Measurements from ENCODE around the gene BMP2K. TPM values are rescaled to one million over a fixed set of nuclear protein-coding genes. Genes with fewer than 3 reads are reported as not detected.

The BMP2K gene
- total and polyA plus RNA-seq, 4 donors = 4.4 to 138 (median 19.3) TPM

DNA sequence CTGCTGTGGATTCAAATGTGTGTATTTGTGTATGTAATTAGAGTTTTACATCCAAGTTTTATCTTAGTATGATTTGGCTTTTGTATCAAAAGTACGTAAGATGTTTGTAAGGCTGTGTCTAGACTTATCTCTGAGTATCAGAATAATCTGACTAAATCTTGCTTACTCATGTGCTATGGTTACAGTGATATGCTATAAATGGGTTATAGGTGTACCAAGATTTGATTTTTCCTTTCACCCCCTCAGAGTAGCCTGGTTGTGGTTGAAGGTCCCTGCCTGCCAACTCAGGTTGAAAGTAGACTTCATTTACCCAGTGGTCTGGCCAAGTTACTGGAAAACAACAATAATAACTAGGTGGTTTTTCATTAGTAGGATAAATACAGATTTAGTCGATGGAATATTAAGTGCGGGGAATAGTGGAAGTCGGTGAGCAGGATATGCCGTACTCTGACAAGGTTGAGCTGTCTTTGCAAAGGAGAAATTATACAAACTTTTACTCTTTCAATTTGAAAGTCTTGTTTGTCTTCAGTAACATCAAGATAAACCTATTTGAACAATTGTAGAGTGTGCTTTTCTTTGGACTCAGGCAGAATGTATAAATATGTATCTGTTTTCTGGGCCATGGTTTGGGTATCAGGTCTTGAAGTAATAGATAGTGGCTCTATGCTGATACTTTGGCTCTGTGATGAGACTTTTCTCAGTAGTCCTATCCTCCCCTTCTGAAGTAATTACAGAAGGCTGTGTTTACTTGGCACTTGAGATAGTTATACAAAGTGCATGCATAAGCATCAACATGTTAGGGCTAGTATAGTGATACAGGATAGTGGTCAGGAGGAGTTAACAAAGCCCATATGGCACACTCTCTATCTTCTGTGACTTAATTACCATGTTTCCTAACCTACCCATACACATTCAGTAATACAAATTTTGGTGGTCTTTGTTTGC is 23.7 kb downstream of the BMP2K start:
- 95% methylated on average over 5 of the region's 5 CpGs for WGBS
- peaks cover 0 to 3% (median 1%) of the 10 kb centered on the region in 4 donors for H3K4me1 ChIP-seq (ENCODE audit: control insufficient read depth in 4 of 4, insufficient read depth in 4 of 4, low read length in 3 of 4)
- H3K9ac ChIP-seq (ENCODE audit: low read depth in 1 of 2, low read length in 2 of 2) = no peak overlapping the region
- H3K27ac ChIP-seq (ENCODE audit: low read depth in 1 of 2, low read length in 2 of 2) = no peak overlapping the region
- no peaks in the 10 kb centered on the region for H3K36me3 ChIP-seq (ENCODE audit: control insufficient read depth in 4 of 4, insufficient read depth in 3 of 4, low read depth in 1 of 4, low read length in 3 of 4)
- no peak for TF ChIP-seq JUND (IDR thresholded peaks at IDR 0.05)
- H3K4me3 ChIP-seq (ENCODE audit: low read depth in 1 of 3, low read length in 3 of 3) = no peak overlapping the region
- H3K27me3 ChIP-seq (ENCODE audit: control insufficient read depth in 4 of 4, insufficient read depth in 4 of 4, low read length in 3 of 4) = no peaks in the 10 kb centered on the region
- DNase-seq (ENCODE audit: low spot score) = no peak
- H3K9me3 ChIP-seq (ENCODE audit: control insufficient read depth in 4 of 4, low read length in 3 of 4) = no peaks in the 10 kb centered on the region

DNA sequence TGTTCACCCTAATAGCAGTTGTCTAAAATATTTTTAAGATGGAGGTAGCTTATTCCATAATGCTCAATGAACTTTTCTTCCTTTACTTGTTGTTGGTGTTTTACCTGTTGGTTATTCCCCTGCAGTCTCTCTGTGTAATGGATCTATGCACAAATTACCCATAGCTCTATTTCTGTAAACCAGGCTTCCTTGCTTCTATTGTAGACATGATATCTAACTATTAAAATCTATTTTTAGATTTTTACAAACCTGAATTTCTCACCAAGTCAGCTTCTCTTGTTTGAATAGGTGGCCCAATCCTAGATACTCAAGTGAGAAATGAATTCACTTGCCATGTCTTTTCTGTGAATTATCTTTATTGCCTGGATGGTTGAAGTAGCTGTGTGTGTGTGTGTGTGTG is 24.8 kb downstream of the BMP2K start:
- H3K4me3 ChIP-seq (ENCODE audit: low read depth in 1 of 3, low read length in 3 of 3) = no peak overlapping the region
- no peak overlapping the region for H3K9ac ChIP-seq (ENCODE audit: low read depth in 1 of 2, low read length in 2 of 2)
- no peak for DNase-seq (ENCODE audit: low spot score)
- H3K27ac ChIP-seq (ENCODE audit: low read depth in 1 of 2, low read length in 2 of 2) = no peak overlapping the region
- H3K36me3 ChIP-seq (ENCODE audit: control insufficient read depth in 4 of 4, insufficient read depth in 3 of 4, low read depth in 1 of 4, low read length in 3 of 4) = no peaks in the 10 kb centered on the region
- peaks cover 0 to 3% (median 1%) of the 10 kb centered on the region in 4 donors for H3K4me1 ChIP-seq (ENCODE audit: control insufficient read depth in 4 of 4, insufficient read depth in 4 of 4, low read length in 3 of 4)
- H3K9me3 ChIP-seq (ENCODE audit: control insufficient read depth in 4 of 4, low read length in 3 of 4) = no peaks in the 10 kb centered on the region
- H3K27me3 ChIP-seq (ENCODE audit: control insufficient read depth in 4 of 4, insufficient read depth in 4 of 4, low read length in 3 of 4) = no peaks in the 10 kb centered on the region
- TF ChIP-seq FOXA1 (IDR thresholded peaks at IDR 0.05) = no peak
- TF ChIP-seq, protein P1, sequence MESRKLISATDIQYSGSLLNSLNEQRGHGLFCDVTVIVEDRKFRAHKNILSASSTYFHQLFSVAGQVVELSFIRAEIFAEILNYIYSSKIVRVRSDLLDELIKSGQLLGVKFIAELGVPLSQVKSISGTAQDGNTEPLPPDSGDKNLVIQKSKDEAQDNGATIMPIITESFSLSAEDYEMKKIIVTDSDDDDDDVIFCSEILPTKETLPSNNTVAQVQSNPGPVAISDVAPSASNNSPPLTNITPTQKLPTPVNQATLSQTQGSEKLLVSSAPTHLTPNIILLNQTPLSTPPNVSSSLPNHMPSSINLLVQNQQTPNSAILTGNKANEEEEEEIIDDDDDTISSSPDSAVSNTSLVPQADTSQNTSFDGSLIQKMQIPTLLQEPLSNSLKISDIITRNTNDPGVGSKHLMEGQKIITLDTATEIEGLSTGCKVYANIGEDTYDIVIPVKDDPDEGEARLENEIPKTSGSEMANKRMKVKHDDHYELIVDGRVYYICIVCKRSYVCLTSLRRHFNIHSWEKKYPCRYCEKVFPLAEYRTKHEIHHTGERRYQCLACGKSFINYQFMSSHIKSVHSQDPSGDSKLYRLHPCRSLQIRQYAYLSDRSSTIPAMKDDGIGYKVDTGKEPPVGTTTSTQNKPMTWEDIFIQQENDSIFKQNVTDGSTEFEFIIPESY (IDR thresholded peaks at IDR 0.05) = no peak
- TF ChIP-seq YY1 (IDR thresholded peaks at IDR 0.05) = no peak
- TF ChIP-seq TAF1 (conservative IDR thresholded peaks at IDR 0.05) = no peak
- TF ChIP-seq FOXA2 (IDR thresholded peaks at IDR 0.05) = no peak
- TF ChIP-seq SP1 (IDR thresholded peaks at IDR 0.05) = no peak
- no peak for TF ChIP-seq RXRA (IDR thresholded peaks at IDR 0.05)
- TF ChIP-seq MAX (IDR thresholded peaks at IDR 0.05) = no peak
- TF ChIP-seq, protein P2, sequence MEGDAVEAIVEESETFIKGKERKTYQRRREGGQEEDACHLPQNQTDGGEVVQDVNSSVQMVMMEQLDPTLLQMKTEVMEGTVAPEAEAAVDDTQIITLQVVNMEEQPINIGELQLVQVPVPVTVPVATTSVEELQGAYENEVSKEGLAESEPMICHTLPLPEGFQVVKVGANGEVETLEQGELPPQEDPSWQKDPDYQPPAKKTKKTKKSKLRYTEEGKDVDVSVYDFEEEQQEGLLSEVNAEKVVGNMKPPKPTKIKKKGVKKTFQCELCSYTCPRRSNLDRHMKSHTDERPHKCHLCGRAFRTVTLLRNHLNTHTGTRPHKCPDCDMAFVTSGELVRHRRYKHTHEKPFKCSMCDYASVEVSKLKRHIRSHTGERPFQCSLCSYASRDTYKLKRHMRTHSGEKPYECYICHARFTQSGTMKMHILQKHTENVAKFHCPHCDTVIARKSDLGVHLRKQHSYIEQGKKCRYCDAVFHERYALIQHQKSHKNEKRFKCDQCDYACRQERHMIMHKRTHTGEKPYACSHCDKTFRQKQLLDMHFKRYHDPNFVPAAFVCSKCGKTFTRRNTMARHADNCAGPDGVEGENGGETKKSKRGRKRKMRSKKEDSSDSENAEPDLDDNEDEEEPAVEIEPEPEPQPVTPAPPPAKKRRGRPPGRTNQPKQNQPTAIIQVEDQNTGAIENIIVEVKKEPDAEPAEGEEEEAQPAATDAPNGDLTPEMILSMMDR (IDR thresholded peaks at IDR 0.05; ENCODE audit: low read depth, low read length, missing input control) = no peak

- Histone ChIP-seq H3K27me3 (ENCODE audit: control insufficient read depth in 4 of 4, insufficient read depth in 4 of 4, low read length in 3 of 4) (no peaks in the 10 kb centered on the region), H3K4me1 (ENCODE audit: control insufficient read depth in 4 of 4, insufficient read depth in 4 of 4, low read length in 3 of 4) (peaks cover 0 to 4% (median 2%) of the 10 kb centered on the region in 4 donors), H3K36me3 (ENCODE audit: control insufficient read depth in 4 of 4, insufficient read depth in 3 of 4, low read depth in 1 of 4, low read length in 3 of 4) (no peaks in the 10 kb centered on the region), H3K4me3 (ENCODE audit: low read depth in 1 of 3, low read length in 3 of 3) (no peak overlapping the region), H3K9ac (ENCODE audit: low read depth in 1 of 2, low read length in 2 of 2) (no peak overlapping the region), H3K9me3 (ENCODE audit: control insufficient read depth in 4 of 4, low read length in 3 of 4) (peaks cover 0 to 2% (median 0%) of the 10 kb centered on the region in 4 donors), H3K27ac (ENCODE audit: low read depth in 1 of 2, low read length in 2 of 2) (no peak overlapping the region)
- DNase-seq (ENCODE audit: low spot score) = no peak
- 68% methylated on average over 1 of the region's 1 CpG for WGBS
- TF ChIP-seq HNF4A (conservative IDR thresholded peaks at IDR 0.05) (no peak), NR2F2 (IDR thresholded peaks at IDR 0.05) (no peak), FOXA1 (IDR thresholded peaks at IDR 0.05) (no peak), TAF1 (conservative IDR thresholded peaks at IDR 0.05) (no peak), SP1 (IDR thresholded peaks at IDR 0.05) (no peak), JUND (IDR thresholded peaks at IDR 0.05) (no peak), HNF4G (IDR thresholded peaks at IDR 0.05) (no peak), EGR1 (IDR thresholded peaks at IDR 0.05; ENCODE audit: low read depth in 2 of 2) (no peak), REST (IDR thresholded peaks at IDR 0.05) (no peak)
- TF ChIP-seq, protein P3, sequence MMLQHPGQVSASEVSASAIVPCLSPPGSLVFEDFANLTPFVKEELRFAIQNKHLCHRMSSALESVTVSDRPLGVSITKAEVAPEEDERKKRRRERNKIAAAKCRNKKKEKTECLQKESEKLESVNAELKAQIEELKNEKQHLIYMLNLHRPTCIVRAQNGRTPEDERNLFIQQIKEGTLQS (IDR thresholded peaks at IDR 0.05) = no peak
- TF ChIP-seq, protein P2 (IDR thresholded peaks at IDR 0.05; ENCODE audit: low read depth, low read length, missing input control) = no peak
Observed at GRCh38 chr4:78803983-78804382, 27.8 kb downstream of the BMP2K start.
